ENCODE data around the gene TENT5A. TPM values are rescaled to one million over a fixed set of nuclear protein-coding genes. Genes with fewer than 3 reads are reported as not detected.

Gene TENT5A
- 12.3 and 23.2 TPM in 2 replicates for total RNA-seq

GRCh38 chr6:81752084-81752920 lies at the start of gene TENT5A:
Gene TENT5A (minus strand): TSS chr6:81752681. CDS start chr6:81752141, 540 bp downstream.

